Kidney epithelial cell (primary cell): ENCODE data around the gene COPS3. TPM values are rescaled to one million over a fixed set of nuclear protein-coding genes. Genes with fewer than 3 reads are reported as not detected.

Source experiments
- DNase-seq: peaks from one replicate; pipeline ENCODE4 v3.0.0-alpha.2; 2010; ENCODE audit warnings: low read depth
- H3K27me3 ChIP-seq: 2 replicates; pipeline ENCODE4 v1.6.0; 2011; ENCODE audit warnings: low read length; ENCODE audit not compliant: control insufficient read depth, insufficient read depth
- H3K36me3 ChIP-seq: 2 replicates; pipeline ENCODE4 v1.5.1; 2011; ENCODE audit warnings: low read length; ENCODE audit not compliant: control insufficient read depth, insufficient read depth
- H3K4me3 ChIP-seq: 2 replicates; pipeline ENCODE4 v1.5.1; 2011; ENCODE audit warnings: low read depth, mild to moderate bottlenecking, control low read depth, low read length
- total RNA-seq: library from RNA; depleted of rRNA; stranded (reverse); fragments of >200 nt; gene quantifications from 2 replicates; pipeline ENCODE4 v1.2.3, GENCODE V29; 2015
- TF ChIP-seq, protein P1 (sequence below): IDR thresholded peaks from 2 replicates; pipeline ENCODE4 v1.5.1; 2011; ENCODE audit warnings: mild to moderate bottlenecking, moderate library complexity, low read length, control low read depth, inconsistent platforms; ENCODE audit not compliant: insufficient read depth, poor library complexity, severe bottlenecking

Gene COPS3
- total RNA-seq, 1 donor from 2014 or later: 68.5 TPM

DNA sequence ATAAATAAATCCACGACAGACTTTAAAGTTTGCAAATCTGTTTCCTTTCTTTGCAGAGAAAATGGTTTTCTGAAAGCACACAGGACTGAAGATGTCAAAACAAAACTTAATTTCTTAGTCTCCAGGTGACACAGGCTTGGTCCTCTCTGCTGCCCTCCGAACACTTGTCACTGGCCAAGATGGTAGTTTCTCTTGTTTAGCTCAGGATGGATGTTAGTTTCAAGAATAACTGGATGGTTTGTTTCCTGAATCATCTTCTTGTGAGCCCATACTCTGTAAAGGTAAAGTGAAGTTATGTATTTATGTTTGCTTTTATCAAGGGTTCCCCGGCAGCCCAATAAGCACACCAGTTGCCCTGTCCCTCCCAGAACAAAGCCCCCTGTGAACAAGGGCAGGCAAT lies 34.2 kb downstream of the COPS3 start:
- TF ChIP-seq, protein P1, sequence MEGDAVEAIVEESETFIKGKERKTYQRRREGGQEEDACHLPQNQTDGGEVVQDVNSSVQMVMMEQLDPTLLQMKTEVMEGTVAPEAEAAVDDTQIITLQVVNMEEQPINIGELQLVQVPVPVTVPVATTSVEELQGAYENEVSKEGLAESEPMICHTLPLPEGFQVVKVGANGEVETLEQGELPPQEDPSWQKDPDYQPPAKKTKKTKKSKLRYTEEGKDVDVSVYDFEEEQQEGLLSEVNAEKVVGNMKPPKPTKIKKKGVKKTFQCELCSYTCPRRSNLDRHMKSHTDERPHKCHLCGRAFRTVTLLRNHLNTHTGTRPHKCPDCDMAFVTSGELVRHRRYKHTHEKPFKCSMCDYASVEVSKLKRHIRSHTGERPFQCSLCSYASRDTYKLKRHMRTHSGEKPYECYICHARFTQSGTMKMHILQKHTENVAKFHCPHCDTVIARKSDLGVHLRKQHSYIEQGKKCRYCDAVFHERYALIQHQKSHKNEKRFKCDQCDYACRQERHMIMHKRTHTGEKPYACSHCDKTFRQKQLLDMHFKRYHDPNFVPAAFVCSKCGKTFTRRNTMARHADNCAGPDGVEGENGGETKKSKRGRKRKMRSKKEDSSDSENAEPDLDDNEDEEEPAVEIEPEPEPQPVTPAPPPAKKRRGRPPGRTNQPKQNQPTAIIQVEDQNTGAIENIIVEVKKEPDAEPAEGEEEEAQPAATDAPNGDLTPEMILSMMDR: no peak
- DNase-seq: no peak
- Histone ChIP-seq H3K4me3 (no peak overlapping the region), H3K36me3 (no peaks in the 10 kb centered on the region), H3K27me3 (no peaks in the 10 kb centered on the region)

DNA sequence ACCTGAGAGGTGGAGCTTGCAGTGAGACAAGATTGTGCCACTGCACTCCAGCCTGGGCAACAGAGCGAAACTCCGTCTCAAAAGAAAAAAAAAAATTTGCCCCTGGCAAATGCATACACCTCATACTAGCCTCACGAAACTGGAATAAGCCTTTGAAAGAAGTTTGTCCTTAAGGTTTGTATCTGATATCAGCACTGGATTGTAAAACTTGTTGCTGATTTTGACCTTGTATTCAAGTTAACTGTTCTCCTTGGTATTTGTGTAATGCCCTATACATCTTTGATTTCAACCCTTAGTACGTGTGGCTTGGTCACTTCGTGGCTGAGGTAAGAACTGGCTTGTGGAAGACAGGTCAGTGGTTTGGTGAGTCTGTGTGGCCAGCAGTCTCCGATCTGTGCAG lies 37.9 kb downstream of the COPS3 start:
- H3K4me3 ChIP-seq: no peak overlapping the region
- no peaks in the 10 kb centered on the region for H3K27me3 ChIP-seq
- TF ChIP-seq, protein P1: no peak
- no peaks in the 10 kb centered on the region for H3K36me3 ChIP-seq
- no peak for DNase-seq

DNA sequence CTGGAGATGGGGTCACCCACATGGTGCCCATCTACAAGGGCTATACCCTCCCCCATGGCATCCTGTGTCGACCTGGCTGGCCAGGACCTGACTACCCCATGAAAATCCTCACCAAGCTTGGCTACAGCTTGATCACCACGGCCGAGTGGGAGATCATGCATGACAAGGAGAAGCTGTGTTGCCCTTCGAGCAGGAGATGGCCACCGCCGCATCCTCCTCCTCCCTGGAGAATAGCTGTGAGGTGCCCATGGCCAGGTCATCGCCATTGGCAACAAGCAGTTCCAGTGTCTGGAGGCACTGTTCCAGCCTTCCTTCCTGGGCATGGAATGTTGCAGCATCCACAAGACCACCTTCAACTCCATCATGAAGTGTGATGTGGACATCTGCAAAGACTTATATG lies 38.8 kb downstream of the COPS3 start:
- TF ChIP-seq, protein P1: no peak
- H3K36me3 ChIP-seq: no peaks in the 10 kb centered on the region
- no peaks in the 10 kb centered on the region for H3K27me3 ChIP-seq
- DNase-seq: no peak
- no peak overlapping the region for H3K4me3 ChIP-seq

DNA sequence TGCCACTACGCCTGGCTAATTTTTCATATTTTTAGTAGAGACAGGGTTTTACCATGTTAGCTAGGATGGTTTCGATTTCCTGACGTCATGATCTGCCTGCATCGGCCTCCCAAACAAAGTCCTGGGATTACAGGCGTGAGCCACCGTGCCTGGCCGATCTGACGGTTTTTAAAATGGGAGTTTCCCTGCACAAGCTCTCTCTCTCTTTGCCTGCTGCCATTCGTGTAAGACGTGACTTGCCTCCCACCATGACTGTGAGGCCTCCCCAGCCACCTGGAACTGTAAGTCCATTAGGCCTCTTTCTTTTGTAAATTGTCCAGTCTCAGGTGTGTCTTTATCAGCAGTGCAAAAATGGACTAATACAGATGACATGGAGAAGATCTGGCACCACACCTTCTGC lies 39.4 kb downstream of the COPS3 start:
- Histone ChIP-seq H3K36me3 (no peaks in the 10 kb centered on the region), H3K4me3 (no peak overlapping the region), H3K27me3 (no peaks in the 10 kb centered on the region)
- TF ChIP-seq, protein P1: no peak
- DNase-seq: no peak

DNA sequence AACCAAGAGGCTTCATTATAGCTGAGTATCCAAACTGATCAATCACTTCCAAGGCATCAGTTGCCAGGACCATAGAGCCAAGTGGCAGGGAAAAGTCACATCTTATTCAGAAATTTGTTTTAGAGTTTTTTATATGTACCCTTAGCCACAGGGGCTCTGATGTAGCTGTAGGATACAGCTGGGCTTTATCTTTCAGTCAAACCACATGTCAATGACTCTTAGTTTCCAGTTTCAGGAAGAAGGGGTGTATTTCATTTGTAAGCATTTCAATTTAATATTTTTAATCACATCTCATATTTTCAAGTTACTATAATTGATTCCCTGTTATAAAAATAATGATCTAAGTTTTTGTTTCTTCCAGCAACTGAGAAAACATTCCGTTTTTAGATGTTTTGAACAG lies 41.2 kb downstream of the COPS3 start:
- DNase-seq: no peak
- no peaks in the 10 kb centered on the region for H3K36me3 ChIP-seq
- TF ChIP-seq, protein P1: no peak
- H3K4me3 ChIP-seq: no peak overlapping the region
- H3K27me3 ChIP-seq: no peaks in the 10 kb centered on the region

DNA sequence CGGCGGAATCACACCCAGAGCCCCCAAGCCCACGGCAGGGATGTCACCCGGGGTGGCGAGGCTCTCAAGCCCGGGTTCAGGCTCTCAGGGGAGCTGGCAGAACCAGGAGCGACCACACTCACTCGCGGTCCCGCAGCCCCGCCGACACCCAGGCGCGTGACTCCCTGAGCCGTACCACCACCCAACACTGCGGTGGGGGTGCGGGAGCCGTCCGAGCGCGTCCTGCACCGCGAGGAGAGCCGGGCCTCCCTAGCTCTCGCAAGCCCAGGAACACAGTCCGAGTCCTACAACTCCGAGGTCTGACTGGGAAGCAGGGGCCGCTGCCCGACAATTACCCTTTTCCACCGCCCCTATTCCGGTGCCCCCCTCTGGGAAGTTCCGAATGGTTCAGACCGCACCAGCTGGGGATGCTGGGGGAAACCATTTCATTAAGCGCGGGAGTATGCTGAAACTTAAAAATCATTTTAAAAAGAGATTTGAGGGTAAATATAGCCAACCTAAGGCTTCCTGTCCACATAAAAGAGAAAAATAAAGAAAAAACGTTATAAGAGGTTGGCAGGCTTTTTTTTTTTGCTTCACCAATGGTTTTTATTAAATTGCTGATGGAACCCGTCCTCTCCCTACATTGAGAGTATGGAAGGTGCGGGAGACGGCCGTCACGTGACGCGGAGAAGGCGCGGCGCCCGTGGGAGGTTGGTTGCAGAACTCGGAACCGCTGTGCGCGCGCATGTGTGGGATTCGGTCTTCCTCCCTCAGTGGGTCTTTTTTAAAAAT lies 43.8 kb downstream of the COPS3 start, which contains the start of gene FLCN:
FLCN (minus strand) TSS at position 143 of the 774 bp plus-strand sequence. CDS start 9,031 bp downstream, outside the sequence.
- H3K36me3 ChIP-seq: no peaks in the 10 kb centered on the region
- no peaks in the 10 kb centered on the region for H3K27me3 ChIP-seq

More for the DNA sequence above, 43.8 kb downstream of the COPS3 start, which contains the start of gene FLCN:
- no peak for DNase-seq
- TF ChIP-seq, protein P1: no peak
- H3K4me3 ChIP-seq: peak within 1 kb of the TSS; percentile 91
